ENCODE results near the gene METTL21C. TPM values are rescaled to one million over a fixed set of nuclear protein-coding genes. Genes with fewer than 3 reads are reported as not detected.

Gene METTL21C
- total and polyA plus RNA-seq, 3 donors from 2014 or later: 0.25 to 1.8 TPM; not detected in 1

DNA sequence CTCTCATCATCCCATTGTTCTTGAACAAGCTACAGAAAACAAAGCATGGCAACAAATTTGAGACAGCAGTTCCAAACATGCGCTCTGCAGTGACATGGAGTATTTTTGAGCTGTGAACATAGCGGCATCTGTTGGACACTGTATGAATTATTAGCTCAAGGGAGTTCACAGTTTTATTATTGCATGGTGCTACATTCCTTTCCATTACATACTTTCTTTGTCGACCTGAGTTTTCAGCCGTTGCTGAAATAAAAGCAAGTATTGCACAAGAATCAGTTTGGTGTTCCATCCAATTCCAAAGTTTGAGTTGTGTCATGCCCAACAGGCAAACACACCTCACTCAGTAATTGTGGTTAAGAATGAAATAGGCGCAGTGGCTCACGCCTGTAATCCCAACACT is 30.1 kb upstream of the METTL21C start:
- no peak for DNase-seq
- intact Hi-C loops (cut with DNase I; ENCODE audit: low total_unique reads): no loop called here
- WGBS, 2 donors: 71 to 78% methylated on average over 6 of the region's 6 CpGs

DNA sequence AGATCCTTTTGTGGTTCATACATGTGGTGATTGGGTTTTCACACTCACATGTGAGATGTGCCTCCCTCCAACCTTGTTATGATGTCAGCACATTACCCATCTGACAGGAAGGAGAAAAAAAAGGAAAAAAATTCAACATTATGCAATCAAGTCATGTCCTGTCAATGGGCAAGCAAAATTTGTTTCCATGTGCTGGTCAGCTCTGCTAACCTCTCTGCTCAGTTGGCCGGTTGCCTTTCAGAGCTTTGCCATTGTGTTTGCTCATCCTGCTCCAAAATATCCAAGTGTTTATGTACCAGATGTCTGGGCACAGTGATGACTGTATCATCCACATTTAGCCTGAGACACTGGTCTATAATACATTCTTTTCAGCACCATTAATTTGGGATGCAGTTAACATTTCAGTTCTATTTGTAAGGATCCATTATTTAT is 27.0 kb upstream of the METTL21C start:
- intact Hi-C loops (cut with DNase I; ENCODE audit: low total_unique reads): no loop called here
- H3K4me1 ChIP-seq: no peaks in the 10 kb centered on the region
- no peak for DNase-seq
- no peaks in the 10 kb centered on the region for H3K27me3 ChIP-seq
- WGBS, 2 donors: 42 to 93% methylated on average over 1 of the region's 1 CpG
- H3K4me3 ChIP-seq: no peak overlapping the region
- TF ChIP-seq POLR2A (IDR thresholded peaks at IDR 0.05): no peak
- no peaks in the 10 kb centered on the region for H3K36me3 ChIP-seq (ENCODE audit: low read depth, missing control alignments)
- no peak overlapping the region for H3K27ac ChIP-seq
- no peaks in the 10 kb centered on the region for H3K9me3 ChIP-seq

More for the DNA sequence above, 30.1 kb upstream of the METTL21C start:
- Histone ChIP-seq H3K27me3 (no peaks in the 10 kb centered on the region), H3K4me1 (no peaks in the 10 kb centered on the region), H3K4me3 (no peak overlapping the region), H3K27ac (no peak overlapping the region), H3K36me3 (ENCODE audit: low read depth, missing control alignments) (no peaks in the 10 kb centered on the region), H3K9me3 (no peaks in the 10 kb centered on the region)
- TF ChIP-seq POLR2A (IDR thresholded peaks at IDR 0.05): no peak
- TF ChIP-seq, protein P1, sequence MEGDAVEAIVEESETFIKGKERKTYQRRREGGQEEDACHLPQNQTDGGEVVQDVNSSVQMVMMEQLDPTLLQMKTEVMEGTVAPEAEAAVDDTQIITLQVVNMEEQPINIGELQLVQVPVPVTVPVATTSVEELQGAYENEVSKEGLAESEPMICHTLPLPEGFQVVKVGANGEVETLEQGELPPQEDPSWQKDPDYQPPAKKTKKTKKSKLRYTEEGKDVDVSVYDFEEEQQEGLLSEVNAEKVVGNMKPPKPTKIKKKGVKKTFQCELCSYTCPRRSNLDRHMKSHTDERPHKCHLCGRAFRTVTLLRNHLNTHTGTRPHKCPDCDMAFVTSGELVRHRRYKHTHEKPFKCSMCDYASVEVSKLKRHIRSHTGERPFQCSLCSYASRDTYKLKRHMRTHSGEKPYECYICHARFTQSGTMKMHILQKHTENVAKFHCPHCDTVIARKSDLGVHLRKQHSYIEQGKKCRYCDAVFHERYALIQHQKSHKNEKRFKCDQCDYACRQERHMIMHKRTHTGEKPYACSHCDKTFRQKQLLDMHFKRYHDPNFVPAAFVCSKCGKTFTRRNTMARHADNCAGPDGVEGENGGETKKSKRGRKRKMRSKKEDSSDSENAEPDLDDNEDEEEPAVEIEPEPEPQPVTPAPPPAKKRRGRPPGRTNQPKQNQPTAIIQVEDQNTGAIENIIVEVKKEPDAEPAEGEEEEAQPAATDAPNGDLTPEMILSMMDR (IDR thresholded peaks at IDR 0.05): peak in 1 of 3 experiments; percentile 19

DNA sequence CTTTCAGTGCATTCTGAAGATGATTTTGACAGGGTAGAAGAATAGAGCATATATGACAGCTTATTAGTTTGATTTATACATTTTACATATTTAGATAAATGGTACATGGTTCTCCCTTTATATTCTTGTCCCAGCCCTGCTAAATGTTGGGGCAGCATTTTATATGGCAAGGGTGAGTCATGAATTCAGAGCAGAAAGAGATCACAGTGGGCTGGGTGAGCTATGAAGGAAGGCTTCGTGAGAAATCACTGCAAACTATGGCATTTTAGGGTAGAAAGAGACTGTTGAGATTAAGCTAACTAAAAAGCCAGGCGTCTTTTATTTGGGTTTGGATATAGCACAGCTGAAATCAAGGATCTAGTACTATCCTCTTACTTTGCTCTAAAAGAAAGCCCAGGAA is 23.9 kb upstream of the METTL21C start:
- Histone ChIP-seq H3K27me3 (no peaks in the 10 kb centered on the region), H3K36me3 (ENCODE audit: low read depth, missing control alignments) (no peaks in the 10 kb centered on the region), H3K9me3 (no peaks in the 10 kb centered on the region), H3K4me3 (no peak overlapping the region), H3K4me1 (no peaks in the 10 kb centered on the region), H3K27ac (no peak overlapping the region)
- intact Hi-C loops (cut with DNase I; ENCODE audit: low total_unique reads): no loop called here
- no peak for DNase-seq
- 72 to 78% methylated on average over 2 of the region's 2 CpGs for WGBS, 2 donors
- TF ChIP-seq, protein P1 (IDR thresholded peaks at IDR 0.05): no peak
- no peak for TF ChIP-seq POLR2A (IDR thresholded peaks at IDR 0.05)

DNA sequence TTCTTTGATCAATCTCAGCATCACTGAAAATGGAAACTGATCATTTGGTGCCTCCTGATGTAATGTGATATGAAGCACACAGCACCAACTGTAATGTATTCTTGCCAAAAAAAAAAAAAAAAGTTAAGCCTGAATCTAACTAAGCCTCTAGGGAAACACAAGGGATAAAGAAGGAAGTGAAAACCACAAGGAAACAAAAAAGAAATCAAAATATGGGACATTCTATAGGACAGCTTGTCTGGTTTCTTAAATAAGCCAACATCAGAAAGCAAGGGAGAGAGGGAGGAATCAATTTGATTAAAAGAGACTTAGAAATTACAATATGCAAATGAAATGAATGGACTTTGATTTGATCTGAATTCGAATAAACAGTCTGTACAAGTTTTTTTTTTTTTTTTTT is 20.6 kb upstream of the METTL21C start:
- no peaks in the 10 kb centered on the region for H3K9me3 ChIP-seq
- intact Hi-C loops (cut with DNase I; ENCODE audit: low total_unique reads): no loop called here
- no peak for DNase-seq
- WGBS, 2 donors: 61 to 72% methylated on average over 1 of the region's 1 CpG
- no peak overlapping the region for H3K4me3 ChIP-seq
- no peak overlapping the region for H3K27ac ChIP-seq
- H3K4me1 ChIP-seq: no peaks in the 10 kb centered on the region
- H3K36me3 ChIP-seq (ENCODE audit: low read depth, missing control alignments): no peaks in the 10 kb centered on the region
- H3K27me3 ChIP-seq: no peaks in the 10 kb centered on the region
- TF ChIP-seq POLR2A (IDR thresholded peaks at IDR 0.05): no peak
- TF ChIP-seq, protein P1 (IDR thresholded peaks at IDR 0.05): no peak

DNA sequence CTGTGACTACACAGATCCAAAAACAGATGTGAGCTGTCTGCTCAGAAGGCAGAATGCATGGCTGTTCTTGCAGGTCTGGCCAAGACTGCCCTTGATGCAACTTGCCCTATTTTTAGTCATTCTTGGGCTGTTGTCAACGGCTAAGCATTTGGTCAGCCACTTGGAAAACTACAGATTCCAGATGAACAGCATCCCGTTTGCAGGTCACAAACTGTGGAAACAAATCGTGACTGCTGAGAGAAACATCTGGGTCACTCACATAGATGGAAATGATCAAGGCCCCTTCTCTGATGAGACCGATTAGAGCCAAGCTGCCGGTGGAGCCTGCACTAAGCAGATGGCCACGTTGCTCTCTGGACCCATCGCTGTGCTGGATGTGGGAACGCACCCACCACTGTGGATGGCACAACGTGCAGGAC is 15.4 kb upstream of the METTL21C start:
- Histone ChIP-seq H3K27ac (no peak overlapping the region), H3K9me3 (no peaks in the 10 kb centered on the region), H3K4me1 (no peaks in the 10 kb centered on the region), H3K27me3 (no peaks in the 10 kb centered on the region), H3K4me3 (no peak overlapping the region), H3K36me3 (ENCODE audit: low read depth, missing control alignments) (no peaks in the 10 kb centered on the region)
- WGBS, 2 donors: 87 to 89% methylated on average over 7 to 9 of the region's 9 CpGs
- intact Hi-C loops (cut with DNase I; ENCODE audit: low total_unique reads): no loop called here
- no peak for TF ChIP-seq POLR2A (IDR thresholded peaks at IDR 0.05)
- TF ChIP-seq, protein P1 (IDR thresholded peaks at IDR 0.05): no peak
- DNase-seq: no peak
